Heart right ventricle (tissue), 16 donors: ENCODE data around the gene SPAG4. TPM values are rescaled to one million over a fixed set of nuclear protein-coding genes. Genes with fewer than 3 reads are reported as not detected.

Experiments
- ATAC-seq, 8 donors: fragments of 200-7000 bp; cut with Tn5 transposase; one replicate each; pipeline ENCODE4 v1.9.1; 2020; ENCODE audit warnings: mild to moderate bottlenecking in 8 of 8, moderate library complexity in 8 of 8, moderate number of reproducible peaks in 1 of 8
- DNase-seq, 2 donors: peaks; one replicate each; pipeline ENCODE4 v3.0.0-alpha.2; 2020
- H3K27ac ChIP-seq, 10 donors: fragments of 200-600 bp; sonication (generic) in 2 of 10; one replicate each; pipeline versions ENCODE4 v1.5.0 to v1.8.0; 2020 to 2022; ENCODE audit warnings: mild to moderate bottlenecking in 3 of 10
- H3K27me3 ChIP-seq, 7 donors: fragments of 200-600 bp; one replicate each; pipeline ENCODE4 v1.8.0; 2021 to 2022; ENCODE audit warnings: mild to moderate bottlenecking in 2 of 7
- H3K36me3 ChIP-seq, 9 donors: fragments of 200-600 bp; sonication (generic) in 1 of 9; one replicate each; pipeline versions ENCODE4 v1.5.0 to v1.8.0; 2020 to 2022; ENCODE audit warnings: mild to moderate bottlenecking in 2 of 9
- H3K4me1 ChIP-seq, 9 donors: fragments of 200-600 bp; sonication (generic) in 1 of 9; one replicate each; pipeline versions ENCODE4 v1.5.0 to v1.8.0; 2020 to 2022; ENCODE audit warnings: mild to moderate bottlenecking in 4 of 9
- H3K4me3 ChIP-seq, 10 donors: fragments of 200-600 bp; sonication (generic) in 2 of 10; one replicate each; pipeline versions ENCODE4 v1.5.0 to v1.8.0; 2020 to 2022; ENCODE audit warnings: mild to moderate bottlenecking in 7 of 10, moderate library complexity in 2 of 10
- H3K9me3 ChIP-seq, 11 donors: fragments of 200-600 bp in 10 of 11; sonication (generic) in 2 of 11; one replicate each; pipeline versions ENCODE4 v1.5.0 to v1.8.0; 2013 to 2022; ENCODE audit warnings: mild to moderate bottlenecking in 2 of 11, control low read depth in 1 of 11, moderate library complexity in 1 of 11
- CTCF ChIP-seq, 9 donors: fragments of 200-600 bp; sonication (generic) in 2 of 9; IDR thresholded peaks; one replicate each; pipeline versions ENCODE4 v1.5.0 to v1.8.0; 2021 to 2022; ENCODE audit warnings: antibody characterized with exemption in 9 of 9, mild to moderate bottlenecking in 5 of 9, moderate library complexity in 1 of 9
- WGBS, 2 donors: extraction: QIAGEN DNeasy Blood & Tissue Kit; methylation state at CpG; one replicate each; pipeline ENCODE4 v1.1.7; 2013; ENCODE audit warnings: inconsistent platforms in 1 of 2; 5-methylcytosine and 5-hydroxymethylcytosine counted together
- intact Hi-C, 10 donors: fragments of 100-400 bp; cut with DNase I; formaldehyde crosslinking; loops; one replicate each; pipeline versions ENCODE4 v1.11.1 to v1.14.2; 2022
- polyA plus RNA-seq, 2 donors: library from polyadenylated mRNA; stranded (reverse); fragments of 200-250 nt; gene quantifications; one replicate each; pipeline ENCODE4 v1.2.3, GENCODE V29; 2013
- total RNA-seq, 10 donors: library from RNA; stranded (reverse); fragmentation: NEBNext Ultra II Directional in 3 of 10; extraction: Animal tissue kit (Norgen Biotek cat#: 25700) in 3 of 10; gene quantifications; one replicate each; pipeline versions ENCODE4 v1.2.1 to v1.2.4, GENCODE V29; 2021 to 2023
- donor health status: Arrhythmogenic right ventricular cardiomyopathy.
- donor health status: ischemic (EF 13 %, LVEDD 7.1; RV severe dilation, severe dysfunction).
- donor health status: healthy with polysubstance abuse.
- donor health status: DM: no; HTN: yes; CAD: no.
- donor health status: DM: no; HTN: no; CAD: no.
- donor health status: ischemic (EF 25% LVEDD 6.9; RV normal size, moderate dysfunction).
- donor health status: ischemic (EF 25% LVEDD 5.7; RV mildly dilated, moderate dysfunction).
- donor health status: healthy.
- donor health status: DM: yes; HTN: yes; CAD: no.
- donor health status: Ischemic cardiomyopathy.
- donor health status: ischemic (EF 35%, LVEDD 5.7; RV mildly dilated, moderate dysfunction).
- donor health status: nonischemic (EF 11% LVEDD 7.7; RV severe dilation, severe dysfunction).
- donor health status: DM: yes; HTN: yes; CAD: no.
- donor health status: PGD.
- donor health status: ischemic (EF 29% LVEDD 5.4; RV normal size, mild dysfunction).
- donor health status: nonischemic (EF 23%, LVEDD 6.1; RV moderate dilation, normal function).

The SPAG4 gene
- total and polyA plus RNA-seq, 12 donors, result 2.7 to 11.7 (median 4.3) TPM

GRCh38 chr20:35637276-35637675 is 21.6 kb downstream of the SPAG4 start:
- WGBS, 2 donors, result 79 to 82% methylated on average over 6 of the region's 6 CpGs
- TF ChIP-seq CTCF (IDR thresholded peaks at IDR 0.05), result no peak

GRCh38 chr20:35638751-35639150 is 23.1 kb downstream of the SPAG4 start:
- Histone ChIP-seq H3K36me3 (no peaks in the 10 kb centered on the region), H3K9me3 (no peaks in the 10 kb centered on the region), H3K27ac (no peak overlapping the region), H3K4me1 (peaks cover 3 to 46% (median 23%) of the 10 kb centered on the region in 9 donors), H3K4me3 (no peak overlapping the region), H3K27me3 (no peaks in the 10 kb centered on the region)
- no peak for ATAC-seq
- WGBS, 2 donors, result 52 to 57% methylated on average over 2 of the region's 2 CpGs
- intact Hi-C loops, result no loop called here
- no peak for DNase-seq
- no peak for TF ChIP-seq CTCF (IDR thresholded peaks at IDR 0.05)

More at GRCh38 chr20:35637276-35637675, 21.6 kb downstream of the SPAG4 start:
- H3K4me3 ChIP-seq, result no peak overlapping the region
- ATAC-seq (no peak), DNase-seq (no peak)
- H3K9me3 ChIP-seq, result no peaks in the 10 kb centered on the region
- H3K4me1 ChIP-seq, result peaks cover 3 to 46% (median 21%) of the 10 kb centered on the region in 9 donors
- intact Hi-C loops, result no loop called here
- no peak overlapping the region for H3K27ac ChIP-seq
- no peaks in the 10 kb centered on the region for H3K27me3 ChIP-seq
- peaks cover 0 to 11% (median 0%) of the 10 kb centered on the region in 9 donors for H3K36me3 ChIP-seq

DNA sequence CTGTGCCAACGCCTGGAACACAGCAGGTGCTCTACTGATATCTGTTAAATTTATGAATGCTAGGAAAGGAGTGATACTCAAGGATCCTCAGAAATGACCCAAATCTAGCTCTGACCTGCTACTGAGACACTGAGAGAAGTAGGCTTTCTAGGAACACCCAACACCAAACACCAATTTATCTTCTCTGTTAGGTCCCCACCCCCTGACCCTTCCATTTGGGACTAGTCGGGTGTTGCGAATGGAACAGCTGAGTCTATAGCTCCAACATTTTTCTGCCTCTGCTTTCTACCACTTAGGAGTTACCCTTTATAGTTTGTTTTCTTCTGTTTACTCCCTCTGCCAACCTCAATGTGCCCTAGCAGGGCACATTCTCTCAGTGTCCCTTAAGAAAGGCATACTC is 25.1 kb downstream of the SPAG4 start:
- Histone ChIP-seq H3K27me3 (no peaks in the 10 kb centered on the region), H3K27ac (no peak overlapping the region), H3K36me3 (no peaks in the 10 kb centered on the region), H3K4me1 (peaks cover 3 to 41% (median 20%) of the 10 kb centered on the region in 9 donors), H3K4me3 (no peak overlapping the region), H3K9me3 (no peaks in the 10 kb centered on the region)
- DNase-seq, result no peak
- WGBS, 2 donors, result 72 to 77% methylated on average over 3 of the region's 3 CpGs
- no peak for ATAC-seq
- no peak for TF ChIP-seq CTCF (IDR thresholded peaks at IDR 0.05)
- intact Hi-C loops, result no loop called here

- ATAC-seq (no peak), DNase-seq (no peak)
- intact Hi-C loops, result no loop called here
- H3K4me3 ChIP-seq, result no peak overlapping the region
- H3K4me1 ChIP-seq, result peaks cover 0 to 32% (median 10%) of the 10 kb centered on the region in 9 donors
- TF ChIP-seq CTCF (IDR thresholded peaks at IDR 0.05), result no peak
- H3K27me3 ChIP-seq, result no peaks in the 10 kb centered on the region
- 91 to 93% methylated on average over 4 of the region's 4 CpGs for WGBS, 2 donors
- no peak overlapping the region for H3K27ac ChIP-seq
- no peaks in the 10 kb centered on the region for H3K36me3 ChIP-seq
- no peaks in the 10 kb centered on the region for H3K9me3 ChIP-seq
Measured at GRCh38 chr20:35641743-35642142, 26.1 kb downstream of the SPAG4 start.
